ENCODE data around the gene CPNE4.

Gene CPNE4

DNA sequence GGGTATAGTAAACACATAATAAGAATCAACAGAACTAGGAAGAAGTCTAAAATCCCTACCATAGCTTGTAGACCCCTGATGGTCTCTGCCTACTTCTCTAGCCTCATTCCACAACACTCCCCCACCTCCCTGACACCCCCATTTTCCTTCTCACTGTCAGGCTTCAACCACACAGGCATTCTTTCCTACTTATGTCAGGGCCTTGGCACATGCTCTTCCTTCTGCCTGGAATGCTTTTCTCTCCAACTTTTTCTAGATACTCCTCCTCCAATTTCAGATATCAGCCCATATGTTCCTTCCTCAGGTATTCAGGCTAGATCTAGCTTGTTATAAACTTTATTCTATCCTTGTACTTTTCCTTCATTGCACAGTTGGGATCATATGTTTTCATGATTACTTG lies 426.1 kb downstream of the CPNE4 start:
- H3K4me3 ChIP-seq (ENCODE audit: control insufficient read depth, low read depth, low read length) = no peak overlapping the region
- no peak for DNase-seq (ENCODE audit: low read depth)
- TF ChIP-seq, protein P1, sequence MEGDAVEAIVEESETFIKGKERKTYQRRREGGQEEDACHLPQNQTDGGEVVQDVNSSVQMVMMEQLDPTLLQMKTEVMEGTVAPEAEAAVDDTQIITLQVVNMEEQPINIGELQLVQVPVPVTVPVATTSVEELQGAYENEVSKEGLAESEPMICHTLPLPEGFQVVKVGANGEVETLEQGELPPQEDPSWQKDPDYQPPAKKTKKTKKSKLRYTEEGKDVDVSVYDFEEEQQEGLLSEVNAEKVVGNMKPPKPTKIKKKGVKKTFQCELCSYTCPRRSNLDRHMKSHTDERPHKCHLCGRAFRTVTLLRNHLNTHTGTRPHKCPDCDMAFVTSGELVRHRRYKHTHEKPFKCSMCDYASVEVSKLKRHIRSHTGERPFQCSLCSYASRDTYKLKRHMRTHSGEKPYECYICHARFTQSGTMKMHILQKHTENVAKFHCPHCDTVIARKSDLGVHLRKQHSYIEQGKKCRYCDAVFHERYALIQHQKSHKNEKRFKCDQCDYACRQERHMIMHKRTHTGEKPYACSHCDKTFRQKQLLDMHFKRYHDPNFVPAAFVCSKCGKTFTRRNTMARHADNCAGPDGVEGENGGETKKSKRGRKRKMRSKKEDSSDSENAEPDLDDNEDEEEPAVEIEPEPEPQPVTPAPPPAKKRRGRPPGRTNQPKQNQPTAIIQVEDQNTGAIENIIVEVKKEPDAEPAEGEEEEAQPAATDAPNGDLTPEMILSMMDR (conservative IDR thresholded peaks at IDR 0.05; ENCODE audit: control insufficient read depth, insufficient read depth, low read depth, low read length) = no peak

DNA sequence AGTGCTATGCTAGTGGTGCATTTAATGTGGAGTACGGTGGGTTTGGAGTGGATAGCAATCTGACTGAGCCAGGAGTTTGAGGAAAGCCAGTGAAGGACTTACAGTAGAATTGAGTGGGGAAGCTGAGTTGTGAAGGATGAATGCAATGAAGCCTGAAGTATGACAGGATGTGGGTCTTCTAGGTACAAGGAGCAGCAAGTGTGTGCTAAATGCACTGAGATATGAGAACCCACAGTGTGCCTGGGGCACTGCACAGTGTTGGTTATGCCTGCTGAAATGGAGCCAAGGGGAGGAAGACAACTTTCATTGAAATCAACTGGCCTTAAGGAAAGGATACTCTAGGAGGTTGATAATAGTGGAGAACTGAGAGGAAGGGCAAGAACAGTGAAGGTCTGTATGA lies 426.5 kb downstream of the CPNE4 start:
- TF ChIP-seq, protein P1 (conservative IDR thresholded peaks at IDR 0.05; ENCODE audit: control insufficient read depth, insufficient read depth, low read depth, low read length) = no peak
- no peak overlapping the region for H3K4me3 ChIP-seq (ENCODE audit: control insufficient read depth, low read depth, low read length)

DNA sequence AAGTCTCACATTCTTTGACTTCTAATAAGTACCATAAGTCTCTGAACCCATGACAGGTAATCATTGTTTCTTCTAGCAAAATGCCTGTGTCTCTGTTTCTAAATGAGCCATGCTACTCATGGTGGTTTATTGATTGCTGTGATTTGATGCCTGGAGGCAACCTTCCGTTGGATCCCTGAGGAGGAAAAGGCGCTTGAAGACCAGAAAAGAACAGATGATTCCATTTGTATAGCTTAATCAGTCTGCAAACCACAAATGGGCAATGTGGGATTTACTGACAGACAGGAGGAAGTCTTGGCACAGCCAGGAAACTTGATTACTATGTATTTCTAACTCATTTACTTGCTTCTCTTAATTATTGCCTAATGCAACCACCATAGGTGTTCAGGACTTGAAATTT lies 428.9 kb downstream of the CPNE4 start:
- TF ChIP-seq, protein P1 (conservative IDR thresholded peaks at IDR 0.05; ENCODE audit: control insufficient read depth, insufficient read depth, low read depth, low read length) = no peak
- DNase-seq (ENCODE audit: low read depth) = no peak
- H3K4me3 ChIP-seq (ENCODE audit: control insufficient read depth, low read depth, low read length) = no peak overlapping the region

More for the DNA sequence above, 426.5 kb downstream of the CPNE4 start:
- no peak for DNase-seq (ENCODE audit: low read depth)

DNA sequence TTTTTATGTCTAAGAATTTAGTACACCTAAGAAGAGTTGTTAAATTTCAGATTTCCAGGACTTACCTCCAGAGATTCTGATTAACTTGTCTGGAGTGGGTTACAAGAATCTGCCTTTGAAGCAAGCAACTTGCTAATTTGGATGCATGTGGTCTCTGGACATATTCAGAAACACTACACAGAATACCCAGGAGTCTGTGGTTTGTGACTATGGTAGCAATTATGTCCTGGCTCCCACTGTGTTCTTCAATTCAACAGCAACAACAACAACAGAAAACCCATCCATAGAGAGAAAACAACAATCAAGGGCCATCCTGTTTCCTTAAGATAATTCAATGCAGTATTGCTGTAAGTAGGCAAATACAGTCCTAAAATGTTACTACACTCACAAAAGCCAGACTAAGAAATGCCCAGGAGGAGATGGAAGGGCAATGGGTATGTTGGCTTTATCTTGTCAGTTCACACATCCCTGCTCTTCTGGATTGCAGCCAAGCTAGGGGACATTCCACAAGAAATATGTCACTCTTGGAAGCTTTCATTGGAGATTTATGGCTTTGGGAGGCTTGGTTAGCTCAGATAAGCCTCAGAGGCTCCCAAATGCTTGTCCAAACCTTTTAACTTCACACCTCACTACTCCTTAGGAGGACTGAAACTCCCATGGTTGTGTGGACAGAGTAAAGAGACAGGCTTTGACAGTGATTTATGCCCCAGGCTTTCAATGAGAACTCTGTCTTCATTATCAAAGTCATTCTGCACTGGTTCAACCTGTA lies 432.6 kb downstream of the CPNE4 start:
- H3K4me3 ChIP-seq (ENCODE audit: control insufficient read depth, low read depth, low read length) = no peak overlapping the region

DNA sequence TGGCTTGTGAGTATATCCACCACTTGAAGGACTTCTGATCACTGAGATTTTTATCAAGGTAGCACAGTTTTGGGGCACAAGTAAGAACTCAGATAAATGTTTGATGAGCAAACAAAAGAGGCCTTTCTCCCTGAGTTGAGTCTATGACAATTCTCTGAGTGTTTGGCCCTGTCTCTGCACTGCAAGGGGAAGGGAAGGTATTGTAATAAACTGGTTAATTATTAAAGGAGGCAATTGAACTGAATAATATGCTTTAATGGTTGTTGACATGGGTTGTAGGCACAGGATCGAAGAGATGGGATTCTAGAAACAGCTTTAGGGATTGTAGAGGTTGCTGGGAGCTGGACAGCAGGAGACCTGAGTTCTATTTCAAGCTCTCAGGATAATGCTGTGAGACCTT lies 437.0 kb downstream of the CPNE4 start:
- TF ChIP-seq, protein P1 (conservative IDR thresholded peaks at IDR 0.05; ENCODE audit: control insufficient read depth, insufficient read depth, low read depth, low read length) = no peak
- no peak for DNase-seq (ENCODE audit: low read depth)
- H3K4me3 ChIP-seq (ENCODE audit: control insufficient read depth, low read depth, low read length) = no peak overlapping the region

More for the DNA sequence above, 432.6 kb downstream of the CPNE4 start:
- TF ChIP-seq, protein P1 (conservative IDR thresholded peaks at IDR 0.05; ENCODE audit: control insufficient read depth, insufficient read depth, low read depth, low read length) = no peak
- DNase-seq (ENCODE audit: low read depth) = no peak

DNA sequence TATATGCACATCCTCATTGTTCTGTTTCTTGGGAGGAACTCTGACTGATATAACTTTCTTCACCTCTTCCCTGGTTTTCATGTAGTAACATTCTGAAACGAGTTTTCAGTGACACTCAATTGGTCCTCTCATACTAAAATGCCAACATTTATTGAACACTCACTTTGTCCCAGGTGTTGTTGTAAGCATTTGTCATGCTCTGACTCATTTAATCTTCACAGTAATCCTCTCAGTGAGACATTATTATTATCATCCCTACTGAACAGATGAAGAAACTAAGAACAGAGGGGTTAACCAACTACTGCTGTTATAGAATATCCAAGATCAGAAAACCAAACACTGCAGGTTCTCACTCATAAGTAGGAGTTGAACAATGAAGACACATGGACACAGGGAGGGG lies 437.9 kb downstream of the CPNE4 start:
- TF ChIP-seq, protein P1 (conservative IDR thresholded peaks at IDR 0.05; ENCODE audit: control insufficient read depth, insufficient read depth, low read depth, low read length) = no peak
- DNase-seq (ENCODE audit: low read depth) = no peak
- no peak overlapping the region for H3K4me3 ChIP-seq (ENCODE audit: control insufficient read depth, low read depth, low read length)
